Neural progenitor cell (in vitro differentiated cells): ENCODE data around the gene GCN1.

Experiments
- EZH2 ChIP-seq: fragments of 200-600 bp; sonication (generic); IDR thresholded peaks from 2 replicates; pipeline ENCODE4 v1.6.1; 2017; ENCODE audit warnings: antibody characterized with exemption, mild to moderate bottlenecking, moderate library complexity
- EZH2phosphoT487 ChIP-seq: fragments of 200-600 bp; sonication (generic); IDR thresholded peaks from 2 replicates; pipeline ENCODE4 v1.6.1; 2017; ENCODE audit warnings: antibody characterized with exemption
- TF ChIP-seq, protein P1 (sequence below): fragments of 200-600 bp; sonication (generic); IDR thresholded peaks from 2 replicates; pipeline ENCODE4 v1.5.1; 2017; ENCODE audit warnings: antibody characterized with exemption, mild to moderate bottlenecking

DNA sequence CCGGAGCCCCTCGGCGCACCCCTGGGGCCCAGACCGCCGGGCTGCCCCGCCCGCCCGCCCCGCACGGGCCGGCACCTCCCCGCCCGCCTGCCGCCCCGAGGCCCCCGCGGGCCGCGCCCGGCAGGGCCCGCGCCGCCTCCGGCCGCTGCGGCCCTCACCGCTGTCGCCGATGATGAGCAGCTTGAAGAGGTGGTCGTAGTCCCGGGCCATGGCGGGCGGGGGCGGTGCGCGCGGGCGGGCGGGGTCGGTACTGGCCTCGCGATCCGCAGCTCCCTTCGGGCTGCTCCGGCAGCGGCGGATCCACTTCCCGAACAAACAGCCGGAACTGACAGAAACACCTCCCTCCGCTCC lies 78.1 kb downstream of the GCN1 start, which contains the start of gene RAB35:
- TF ChIP-seq, protein P1, sequence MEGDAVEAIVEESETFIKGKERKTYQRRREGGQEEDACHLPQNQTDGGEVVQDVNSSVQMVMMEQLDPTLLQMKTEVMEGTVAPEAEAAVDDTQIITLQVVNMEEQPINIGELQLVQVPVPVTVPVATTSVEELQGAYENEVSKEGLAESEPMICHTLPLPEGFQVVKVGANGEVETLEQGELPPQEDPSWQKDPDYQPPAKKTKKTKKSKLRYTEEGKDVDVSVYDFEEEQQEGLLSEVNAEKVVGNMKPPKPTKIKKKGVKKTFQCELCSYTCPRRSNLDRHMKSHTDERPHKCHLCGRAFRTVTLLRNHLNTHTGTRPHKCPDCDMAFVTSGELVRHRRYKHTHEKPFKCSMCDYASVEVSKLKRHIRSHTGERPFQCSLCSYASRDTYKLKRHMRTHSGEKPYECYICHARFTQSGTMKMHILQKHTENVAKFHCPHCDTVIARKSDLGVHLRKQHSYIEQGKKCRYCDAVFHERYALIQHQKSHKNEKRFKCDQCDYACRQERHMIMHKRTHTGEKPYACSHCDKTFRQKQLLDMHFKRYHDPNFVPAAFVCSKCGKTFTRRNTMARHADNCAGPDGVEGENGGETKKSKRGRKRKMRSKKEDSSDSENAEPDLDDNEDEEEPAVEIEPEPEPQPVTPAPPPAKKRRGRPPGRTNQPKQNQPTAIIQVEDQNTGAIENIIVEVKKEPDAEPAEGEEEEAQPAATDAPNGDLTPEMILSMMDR, result no peak
- no peak for TF ChIP-seq EZH2
- TF ChIP-seq EZH2phosphoT487, result no peak
